ENCODE data around the gene HMCES. TPM values are rescaled to one million over a fixed set of nuclear protein-coding genes. Genes with fewer than 3 reads are reported as not detected.
"Not testable (repeated sequence)": the region's sequence is repeated elsewhere in the genome, so short reads cannot be mapped to it uniquely, and the experiment has no call there.

The HMCES gene
- total RNA-seq, 4 donors from 2014 or later: 2.0 to 42.9 (median 28.3) TPM

DNA sequence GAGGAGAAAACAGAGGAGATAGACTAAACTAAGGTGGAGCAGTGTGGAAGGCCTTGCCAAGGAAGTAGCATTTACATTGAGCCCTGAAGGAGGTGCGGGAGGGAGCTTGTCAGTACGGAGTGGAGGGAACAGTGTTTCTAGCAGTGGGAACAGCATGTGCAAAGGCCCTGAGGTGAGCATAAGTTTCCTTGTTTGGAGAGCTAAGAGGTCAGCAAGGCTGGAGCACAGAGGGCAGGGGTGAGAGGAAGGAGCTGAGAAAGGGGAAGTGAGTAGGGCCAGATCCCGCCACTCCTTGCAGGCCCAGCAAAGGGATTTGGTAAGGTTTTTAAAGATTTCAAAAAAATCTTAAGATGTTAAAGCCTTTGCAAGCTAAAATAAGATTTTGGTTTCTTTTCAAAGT lies 70.1 kb downstream of the HMCES start:
- H3K36me3 ChIP-seq: no peaks in the 10 kb centered on the region
- H3K27me3 ChIP-seq: no peaks in the 10 kb centered on the region
- TF ChIP-seq, protein P1, sequence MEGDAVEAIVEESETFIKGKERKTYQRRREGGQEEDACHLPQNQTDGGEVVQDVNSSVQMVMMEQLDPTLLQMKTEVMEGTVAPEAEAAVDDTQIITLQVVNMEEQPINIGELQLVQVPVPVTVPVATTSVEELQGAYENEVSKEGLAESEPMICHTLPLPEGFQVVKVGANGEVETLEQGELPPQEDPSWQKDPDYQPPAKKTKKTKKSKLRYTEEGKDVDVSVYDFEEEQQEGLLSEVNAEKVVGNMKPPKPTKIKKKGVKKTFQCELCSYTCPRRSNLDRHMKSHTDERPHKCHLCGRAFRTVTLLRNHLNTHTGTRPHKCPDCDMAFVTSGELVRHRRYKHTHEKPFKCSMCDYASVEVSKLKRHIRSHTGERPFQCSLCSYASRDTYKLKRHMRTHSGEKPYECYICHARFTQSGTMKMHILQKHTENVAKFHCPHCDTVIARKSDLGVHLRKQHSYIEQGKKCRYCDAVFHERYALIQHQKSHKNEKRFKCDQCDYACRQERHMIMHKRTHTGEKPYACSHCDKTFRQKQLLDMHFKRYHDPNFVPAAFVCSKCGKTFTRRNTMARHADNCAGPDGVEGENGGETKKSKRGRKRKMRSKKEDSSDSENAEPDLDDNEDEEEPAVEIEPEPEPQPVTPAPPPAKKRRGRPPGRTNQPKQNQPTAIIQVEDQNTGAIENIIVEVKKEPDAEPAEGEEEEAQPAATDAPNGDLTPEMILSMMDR (IDR thresholded peaks at IDR 0.05): no peak
- no peak for TF ChIP-seq POLR2A (IDR thresholded peaks at IDR 0.05)
- H3K27ac ChIP-seq: no peak overlapping the region
- H3K4me1 ChIP-seq: peaks cover 0 to 5% of the 10 kb centered on the region in 2 donors
- intact Hi-C loops (cut with DNase I; ENCODE audit: low total_unique reads): no loop called here
- DNase-seq: no peak
- H3K4me3 ChIP-seq: no peak overlapping the region
- H3K9me3 ChIP-seq: no peaks in the 10 kb centered on the region

DNA sequence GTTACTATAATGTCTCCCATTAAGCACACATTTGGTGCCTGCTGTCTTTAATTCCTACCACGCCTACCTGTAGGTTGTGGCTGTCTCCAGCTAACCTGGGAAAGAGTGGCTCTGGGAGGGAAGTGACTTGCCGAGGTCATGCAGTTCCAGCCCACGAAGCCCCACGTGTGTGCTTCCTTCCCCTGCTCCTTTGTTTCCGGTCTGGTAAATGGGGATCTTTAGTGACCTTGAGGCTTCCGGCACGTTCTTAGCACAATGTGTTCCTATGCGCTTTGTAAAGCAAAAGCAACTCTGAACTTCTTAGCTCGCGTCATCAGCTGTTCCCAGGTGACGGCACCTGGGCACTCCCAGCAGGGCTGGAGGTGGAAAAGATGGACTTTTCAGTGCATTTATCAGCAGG lies 70.5 kb downstream of the HMCES start:
- H3K4me1 ChIP-seq; H3K27me3 ChIP-seq; H3K27ac ChIP-seq; H3K4me3 ChIP-seq; H3K9me3 ChIP-seq; intact Hi-C loops (cut with DNase I; ENCODE audit: low total_unique reads); H3K36me3 ChIP-seq: not testable (repeated sequence)
- DNase-seq: peak in 1 of 2 donors; percentile 37

DNA sequence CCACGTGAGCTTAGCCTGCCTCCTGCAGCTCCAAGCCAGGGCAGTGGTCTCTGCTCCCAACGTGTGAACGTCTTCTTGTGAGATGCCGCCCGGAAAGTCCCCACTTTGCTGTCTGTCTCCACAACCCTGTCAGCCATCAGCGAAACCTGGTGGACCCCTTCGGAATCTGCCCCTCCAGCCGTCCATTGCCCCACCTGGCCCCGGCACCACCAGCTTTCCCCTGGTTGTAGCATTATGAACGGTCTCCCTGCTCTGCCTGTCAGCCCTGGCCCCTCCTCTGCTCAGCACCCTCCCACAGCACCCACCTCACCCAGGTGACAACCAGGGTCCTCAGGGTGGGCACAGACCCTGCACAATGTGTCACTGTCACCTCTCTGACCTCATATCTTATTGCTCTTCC lies 71.1 kb downstream of the HMCES start:
- Histone ChIP-seq H3K27ac (no peak overlapping the region), H3K4me1 (no peaks in the 10 kb centered on the region), H3K4me3 (no peak overlapping the region), H3K27me3 (no peaks in the 10 kb centered on the region), H3K36me3 (no peaks in the 10 kb centered on the region), H3K9me3 (no peaks in the 10 kb centered on the region)
- no peak for TF ChIP-seq POLR2A (IDR thresholded peaks at IDR 0.05)
- TF ChIP-seq, protein P1 (IDR thresholded peaks at IDR 0.05): no peak
- no peak for DNase-seq
- intact Hi-C loops (cut with DNase I; ENCODE audit: low total_unique reads): no loop called here

DNA sequence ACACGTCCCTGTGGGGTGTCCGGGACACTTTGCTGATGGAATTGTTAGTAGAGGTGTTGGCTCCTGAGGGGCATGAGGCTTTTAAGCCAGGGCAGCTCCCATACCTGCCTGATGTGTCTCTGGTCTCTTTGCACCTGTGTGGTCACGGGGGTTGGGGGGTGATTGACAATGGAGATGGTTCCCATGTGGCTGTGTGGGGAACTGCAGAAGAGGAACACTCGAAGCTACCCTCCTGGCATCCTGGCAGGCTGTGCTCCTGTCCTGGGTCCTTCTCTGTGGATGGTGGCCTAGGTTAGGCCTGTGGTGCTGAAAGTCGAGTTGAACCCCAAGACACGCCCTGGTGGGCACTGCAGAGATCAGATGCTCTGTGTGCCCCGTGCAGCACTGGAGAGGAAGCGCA lies 73.4 kb downstream of the HMCES start:
- Histone ChIP-seq H3K9me3 (no peaks in the 10 kb centered on the region), H3K36me3 (no peaks in the 10 kb centered on the region), H3K4me3 (no peak overlapping the region), H3K27ac (no peak overlapping the region), H3K27me3 (no peaks in the 10 kb centered on the region), H3K4me1 (no peaks in the 10 kb centered on the region)
- intact Hi-C loops (cut with DNase I; ENCODE audit: low total_unique reads): no loop called here
- TF ChIP-seq, protein P1 (IDR thresholded peaks at IDR 0.05): no peak
- no peak for TF ChIP-seq POLR2A (IDR thresholded peaks at IDR 0.05)
- no peak for DNase-seq

DNA sequence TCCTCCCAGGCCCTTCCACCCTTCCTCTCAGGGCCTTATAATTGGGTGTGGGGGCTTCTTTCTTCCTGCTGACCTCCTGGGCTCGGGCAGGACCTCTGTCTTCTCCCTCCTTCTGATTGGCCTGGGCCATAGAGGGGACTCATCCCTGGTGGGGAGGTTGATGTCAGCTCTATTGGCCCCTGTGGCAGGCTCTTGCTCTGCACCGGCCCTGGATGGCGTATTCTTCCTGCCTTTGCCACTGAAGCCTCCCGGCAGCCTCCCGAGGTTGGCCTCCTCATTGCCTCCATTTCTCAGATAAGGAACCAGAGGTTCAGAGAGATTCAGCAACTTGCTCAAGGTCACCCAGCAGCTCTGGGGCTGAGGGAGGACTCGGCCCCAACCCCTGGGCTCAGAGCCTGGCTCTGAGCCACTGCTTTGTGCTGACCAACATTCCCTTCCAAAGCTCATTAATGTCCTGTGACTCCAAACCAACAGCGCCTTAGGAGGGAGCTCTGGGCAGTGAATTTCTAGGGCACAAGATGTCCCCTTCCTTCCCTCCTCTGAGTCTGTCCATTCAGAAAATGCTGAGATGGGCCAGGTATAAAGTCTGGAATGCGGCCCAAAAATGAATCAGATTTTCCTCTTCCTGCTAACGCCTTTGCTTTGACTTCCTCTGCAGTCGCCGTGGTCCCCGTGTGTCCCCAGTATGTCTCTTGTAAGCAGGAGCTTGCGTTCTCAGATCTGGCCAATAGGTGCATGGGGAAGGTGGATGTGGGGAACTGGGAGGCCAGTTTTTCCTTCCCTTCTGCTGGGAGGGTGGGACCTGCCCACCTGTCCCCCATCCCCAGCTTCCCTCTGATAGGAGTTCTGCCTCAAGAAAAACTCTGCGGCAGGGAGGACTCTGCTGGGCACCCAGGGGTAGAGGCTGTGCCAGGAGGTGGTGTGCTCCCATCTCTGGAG lies 74.2 kb downstream of the HMCES start:
- H3K9me3 ChIP-seq: no peaks in the 10 kb centered on the region
- no peak overlapping the region for H3K4me3 ChIP-seq
- peak overlapping the region in 1 of 2 donors; percentile 49 for H3K27ac ChIP-seq
- H3K4me1 ChIP-seq: no peaks in the 10 kb centered on the region
- DNase-seq: peak in 1 of 2 donors; percentile 41
- H3K27me3 ChIP-seq: no peaks in the 10 kb centered on the region
- intact Hi-C loops (cut with DNase I; ENCODE audit: low total_unique reads): no loop called here
- no peak for TF ChIP-seq POLR2A (IDR thresholded peaks at IDR 0.05)
- TF ChIP-seq, protein P1 (IDR thresholded peaks at IDR 0.05): no peak
- H3K36me3 ChIP-seq: no peaks in the 10 kb centered on the region

Data from uterus (tissue), 4 donors.